Stimulated activated CD4-positive, alpha-beta T cell treated with anti-CD3 and anti-CD28 coated beads, Interleukin-15, amount 100 ng/mL, for 24 hours (primary cell): Measurements from ENCODE around the gene HCFC1.

Experiments
- DNase-seq: peaks from one replicate; pipeline ENCODE4 v3.0.0-alpha.2; 2020

Gene HCFC1

GRCh38 chrX:153973127-153974002, 1.7 kb upstream of the HCFC1 start:
- peak; percentile 16 for DNase-seq

- DNase-seq, result peak; percentile 90
Measured at GRCh38 chrX:153972368-153973126, 929 bp upstream of the HCFC1 start, which contains the start of gene TMEM187. Gene TMEM187, plus strand, starts transcription at chrX:153972754. Its CDS starts 9,309 bp downstream, at chrX:153982063.

GRCh38 chrX:153971124-153971449, 531 bp downstream of the HCFC1 start:
- DNase-seq, result peak; percentile 90

DNA sequence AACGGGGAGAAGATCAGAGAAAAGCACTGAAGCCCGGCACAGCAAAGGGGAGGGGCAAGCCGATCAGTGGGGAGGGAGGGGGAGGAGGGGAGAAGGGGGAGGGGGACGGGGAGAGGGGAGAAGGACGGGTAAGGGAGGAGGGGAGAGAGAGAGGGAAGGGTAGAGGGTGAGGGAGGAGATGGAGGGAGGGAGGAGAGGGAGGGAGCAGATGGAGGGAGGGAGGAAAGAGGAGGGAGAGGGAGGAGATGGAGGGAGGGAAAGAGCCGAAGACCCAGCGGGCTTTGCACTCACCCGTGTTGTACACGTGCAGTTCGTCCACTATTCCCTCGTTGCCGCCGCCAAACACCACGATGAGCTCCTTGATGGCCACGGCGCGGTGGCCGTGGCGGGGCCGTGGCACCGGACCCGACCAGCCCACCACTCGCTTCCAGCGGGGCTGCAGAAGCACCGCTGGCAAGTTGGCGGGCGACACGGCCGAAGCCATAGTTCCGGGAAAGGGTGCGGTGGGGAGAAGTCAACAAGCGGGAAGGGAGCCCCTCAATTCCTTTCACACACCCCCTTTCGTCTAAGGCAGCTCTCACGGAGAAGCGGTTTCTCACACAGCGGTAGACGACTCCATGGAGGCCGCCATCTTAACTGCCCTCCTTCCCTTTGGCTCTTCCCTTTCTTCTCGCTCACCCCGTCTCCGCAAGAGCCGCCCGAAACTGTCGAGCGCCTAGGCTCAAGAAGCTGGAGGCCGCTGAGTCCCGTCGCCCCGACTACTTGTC, 1.1 kb downstream of the HCFC1 start:
- DNase-seq, result peak; percentile 42

DNA sequence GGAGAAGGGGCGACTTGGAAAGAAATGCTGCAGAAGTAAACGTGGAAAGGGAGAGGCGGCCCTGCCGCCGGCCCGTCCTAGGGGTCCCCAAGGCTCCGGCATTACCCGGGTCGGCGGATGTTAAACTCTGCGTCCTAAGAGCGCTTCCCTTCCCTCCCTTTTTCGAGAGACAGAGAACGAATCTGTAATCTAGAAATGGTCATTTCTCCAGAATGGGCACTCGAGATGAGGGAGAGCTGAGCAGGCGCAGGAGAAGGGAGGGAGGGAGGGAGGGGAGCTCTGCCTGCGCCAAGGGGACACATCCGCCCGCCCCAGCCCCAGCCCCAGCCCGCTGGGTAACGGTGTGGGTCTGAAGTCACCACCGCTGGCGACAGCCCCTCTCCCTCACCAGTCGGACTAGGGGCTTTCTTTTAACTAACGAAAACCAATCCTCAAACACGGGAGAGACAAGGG, 1.7 kb downstream of the HCFC1 start:
- no peak for DNase-seq

DNA sequence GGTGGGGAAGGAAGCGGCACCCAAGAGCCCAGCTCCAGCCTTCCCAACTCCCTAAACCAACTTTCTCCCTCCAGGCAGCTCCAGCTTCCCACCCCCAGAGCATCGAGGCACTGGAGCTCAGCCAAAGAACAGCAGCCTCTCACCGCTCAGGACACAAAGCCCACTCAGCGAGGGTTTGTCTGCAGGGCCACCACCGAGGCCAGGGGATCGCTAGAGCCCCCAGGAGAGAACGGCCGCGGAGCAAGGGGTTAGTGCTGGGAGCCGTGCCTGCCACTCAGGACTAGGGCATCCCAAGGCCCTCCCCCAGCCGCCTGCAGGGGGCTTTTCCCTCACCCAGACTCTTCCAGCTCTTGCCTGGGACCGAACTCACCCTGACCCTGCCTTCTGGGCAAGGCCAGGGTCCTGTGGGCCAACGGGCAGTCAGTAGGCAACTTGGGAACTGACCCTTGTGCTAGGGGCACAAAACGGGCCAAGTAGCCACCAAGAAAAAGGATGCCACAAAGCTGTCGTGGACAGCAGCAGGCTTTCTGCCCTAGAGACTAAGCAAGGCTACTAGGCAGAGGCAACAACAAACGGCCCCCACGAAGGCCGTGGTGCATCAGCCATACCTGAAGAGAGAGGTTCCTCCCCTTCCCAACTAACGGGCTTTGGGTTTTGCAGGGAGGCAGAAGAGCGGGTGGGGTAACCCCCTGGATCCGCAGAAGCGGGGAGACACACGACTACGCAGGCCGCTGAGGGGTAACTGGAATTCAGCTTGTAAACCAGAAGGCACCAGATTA, 2.3 kb downstream of the HCFC1 start:
- no peak for DNase-seq

- DNase-seq, result peak; percentile 48
Measured at GRCh38 chrX:153968754-153969124, 2.9 kb downstream of the HCFC1 start.

DNA sequence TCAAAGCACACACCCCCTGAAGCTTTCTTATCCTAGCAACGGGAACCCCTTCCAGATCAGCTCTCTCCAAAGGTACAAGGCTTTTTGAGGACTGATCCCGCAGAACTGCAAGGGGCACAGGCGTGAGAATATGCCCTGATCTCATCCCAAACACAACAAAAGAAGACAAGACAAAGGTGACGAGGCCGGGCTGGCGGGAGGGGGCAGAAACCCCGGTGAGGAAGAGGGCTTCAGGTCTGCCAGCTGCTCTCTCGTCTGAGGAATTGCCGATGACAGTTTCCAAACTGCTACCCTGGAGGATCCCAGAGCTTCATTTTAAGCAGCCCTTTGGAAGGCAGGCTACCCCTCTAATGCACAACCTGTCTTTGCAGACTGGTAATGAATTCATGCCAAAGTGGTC, 3.4 kb downstream of the HCFC1 start:
- DNase-seq, result no peak

GRCh38 chrX:153967536-153968224, 3.9 kb downstream of the HCFC1 start:
- peak; percentile 46 for DNase-seq

DNA sequence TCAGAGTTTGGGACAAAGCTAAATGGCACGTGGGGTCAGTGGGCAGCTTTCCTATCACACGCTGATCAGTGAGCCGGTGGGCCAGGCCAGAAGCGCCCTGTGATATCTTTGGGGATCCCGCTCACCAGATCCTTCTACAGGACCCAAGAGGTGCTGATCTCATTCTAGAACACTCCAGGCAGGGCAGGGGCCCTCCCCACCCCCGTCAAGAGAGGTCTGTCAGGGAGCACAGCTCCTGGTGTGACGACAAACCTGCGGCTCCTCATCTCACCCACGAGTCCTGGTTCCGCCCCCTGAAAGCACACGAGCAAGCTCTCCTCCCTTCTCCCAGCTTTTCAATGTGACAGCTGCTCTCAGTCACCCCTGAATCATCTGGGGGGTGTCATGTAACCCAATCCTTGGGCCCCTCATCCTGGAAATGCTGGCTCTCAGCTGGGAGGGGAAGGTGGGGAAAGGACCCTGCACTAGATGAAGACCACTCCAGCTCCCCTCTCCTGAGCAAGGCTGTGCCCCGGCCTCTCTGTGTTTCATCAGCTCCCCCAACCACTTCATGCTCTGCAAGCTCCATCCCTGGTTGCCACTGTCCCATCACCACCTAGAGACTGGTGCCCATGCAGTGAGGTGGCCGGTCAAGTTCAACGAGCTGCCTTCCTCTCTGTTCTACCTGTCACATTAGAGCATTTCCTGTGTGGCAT, 4.6 kb downstream of the HCFC1 start:
- DNase-seq, result peak; percentile 63

DNA sequence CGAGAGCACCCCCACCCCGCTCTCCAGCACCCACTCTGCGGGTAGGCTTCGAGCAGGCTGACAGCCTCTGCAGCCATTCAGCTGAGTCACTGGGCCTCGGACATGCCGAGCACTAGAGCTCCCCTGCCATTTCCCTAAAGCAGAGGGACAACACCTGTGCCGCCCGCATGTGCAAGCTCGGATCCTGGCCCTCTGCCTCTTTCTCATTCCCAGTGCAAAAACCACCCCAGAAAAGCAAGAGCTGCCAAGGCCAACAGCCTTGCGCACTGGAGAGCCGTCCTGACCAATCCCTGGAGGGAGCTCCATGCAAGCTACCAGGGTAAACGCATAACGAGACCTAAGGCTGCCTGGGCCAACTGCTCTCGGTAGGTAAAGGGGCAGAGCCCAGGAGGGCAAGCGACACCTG, 5.3 kb downstream of the HCFC1 start:
- DNase-seq, result no peak

- DNase-seq, result no peak
Measured at GRCh38 chrX:153965406-153965805, 6.2 kb downstream of the HCFC1 start.

DNA sequence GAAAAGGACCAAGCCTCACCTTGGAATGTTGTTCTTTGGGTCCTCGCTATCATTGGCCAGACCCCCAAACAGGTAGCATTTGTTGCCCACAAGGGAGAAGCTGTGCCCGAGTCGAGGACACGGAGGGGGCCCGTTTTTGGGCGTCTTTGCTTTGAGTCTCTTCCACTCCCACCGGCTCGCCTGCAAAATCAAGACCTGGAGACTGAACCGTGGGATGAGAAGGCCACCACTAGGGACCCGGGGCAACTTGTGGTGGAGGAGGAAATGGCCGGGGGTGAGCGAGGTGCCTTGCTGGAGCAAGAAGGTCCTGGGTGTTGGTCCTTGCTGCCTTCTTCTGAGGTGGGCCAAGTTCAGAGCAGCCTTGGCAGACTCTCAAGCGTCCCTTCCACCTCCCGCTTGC, 7.5 kb downstream of the HCFC1 start:
- no peak for DNase-seq

- no peak for DNase-seq
Measured at GRCh38 chrX:153963546-153963945, 8.1 kb downstream of the HCFC1 start.

- DNase-seq, result no peak
Measured at GRCh38 chrX:153961292-153961691, 10.3 kb downstream of the HCFC1 start.

DNA sequence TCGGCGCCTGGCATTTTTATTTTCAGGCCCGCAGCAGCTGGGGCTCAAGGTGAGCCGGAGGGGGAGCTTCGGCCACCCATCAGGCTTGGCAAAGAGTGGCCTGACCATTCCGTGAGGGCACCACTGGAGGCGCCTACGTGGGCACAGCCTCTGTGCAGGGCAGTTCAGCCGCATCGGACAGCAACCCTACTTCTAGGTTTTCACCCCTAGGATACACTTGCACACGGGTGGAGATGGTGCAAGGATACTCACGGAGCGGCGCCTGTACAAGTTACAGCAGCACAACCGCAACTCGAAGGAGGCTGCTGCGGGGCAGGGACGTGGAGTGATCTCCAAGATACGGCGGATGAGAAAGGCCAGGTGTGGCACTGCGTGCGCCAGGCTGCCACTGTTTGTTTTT, 10.8 kb downstream of the HCFC1 start:
- no peak for DNase-seq

DNA sequence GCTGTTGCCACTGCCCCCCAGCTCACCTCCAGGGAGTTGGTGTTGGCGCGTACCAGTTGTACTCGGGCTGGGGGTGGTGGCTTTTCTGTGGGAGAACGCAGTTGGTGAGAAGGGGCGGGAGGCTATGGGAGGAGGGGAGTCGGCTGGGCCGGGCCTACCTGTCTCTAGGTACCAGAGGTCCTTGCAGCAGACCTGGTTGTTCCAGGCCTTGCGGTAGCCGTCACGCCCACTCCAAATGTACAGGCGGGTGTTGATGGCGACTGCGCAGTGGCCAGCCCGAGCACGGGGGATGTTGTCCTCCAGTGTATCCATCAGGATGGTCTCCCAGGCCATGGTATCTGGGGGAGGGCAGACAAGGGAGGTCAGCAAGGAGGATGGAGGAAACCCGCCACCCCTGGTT, 11.5 kb downstream of the HCFC1 start:
- DNase-seq, result no peak

GRCh38 chrX:153959649-153960048, 12.0 kb downstream of the HCFC1 start:
- DNase-seq, result no peak

DNA sequence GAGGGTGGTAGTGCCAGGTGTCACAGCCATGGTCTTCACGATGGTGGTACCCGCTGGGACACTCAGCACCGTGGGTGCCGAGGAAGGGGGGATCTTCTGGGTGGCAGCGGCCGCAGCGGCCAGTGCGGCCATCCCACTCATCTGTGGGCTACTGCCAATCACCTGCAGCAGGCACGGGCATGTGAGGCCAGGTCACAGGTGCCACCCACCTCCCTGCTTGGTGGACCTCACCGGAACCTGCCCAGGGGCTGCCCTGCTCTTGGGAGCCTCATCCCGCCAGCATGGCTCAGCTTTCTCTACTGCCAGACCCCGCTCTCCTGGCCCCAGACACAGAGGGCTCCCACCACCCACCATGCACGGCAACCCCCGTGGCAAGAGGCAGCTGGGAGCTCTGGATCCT, 13.0 kb downstream of the HCFC1 start:
- no peak for DNase-seq

- no peak for DNase-seq
Measured at GRCh38 chrX:153957224-153957623, 14.4 kb downstream of the HCFC1 start.
